Right lobe of liver (tissue), 4 donors: ENCODE data around the gene DNAJA2.

Source experiments
- POLR2A ChIP-seq: fragments of 450-650 bp; IDR thresholded peaks from one replicate; pipeline ENCODE4 v1.6.1; 2017; ENCODE audit warnings: antibody characterized with exemption, mild to moderate bottlenecking
- TF ChIP-seq, protein P1 (sequence below), 4 donors: fragments of 200-600 bp in 3 of 4; fragments of 450-650 bp in 1 of 4; IDR thresholded peaks; one replicate each; pipeline versions ENCODE4 v1.5.1 to v1.8.0; 2016 to 2022; ENCODE audit warnings: antibody characterized with exemption in 4 of 4, mild to moderate bottlenecking in 2 of 4
- donor health status: DM: no; HTN: no; CAD: no.
- donor health status: DM: no; HTN: no; CAD: no.
- donor health status: DM: no; HTN: yes; CAD: no.

DNA sequence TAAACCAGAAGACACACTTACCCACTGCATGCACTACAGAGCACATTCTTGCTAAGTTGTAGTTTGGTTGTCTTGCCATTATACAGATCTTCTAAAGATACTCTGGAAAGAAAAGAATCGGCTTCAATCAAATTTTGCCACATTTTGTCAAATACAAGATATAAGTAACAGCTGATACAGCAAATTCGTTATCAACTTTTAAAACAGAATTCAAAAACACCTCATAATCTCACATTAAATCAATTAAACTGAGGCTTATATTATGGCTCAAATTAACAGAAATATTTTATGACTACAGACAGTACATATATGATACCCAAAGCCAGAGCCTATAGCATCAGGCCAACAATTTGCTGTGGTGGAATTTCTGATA, 5.4 kb downstream of the DNAJA2 start:
- no peak for TF ChIP-seq POLR2A
- TF ChIP-seq, protein P1, sequence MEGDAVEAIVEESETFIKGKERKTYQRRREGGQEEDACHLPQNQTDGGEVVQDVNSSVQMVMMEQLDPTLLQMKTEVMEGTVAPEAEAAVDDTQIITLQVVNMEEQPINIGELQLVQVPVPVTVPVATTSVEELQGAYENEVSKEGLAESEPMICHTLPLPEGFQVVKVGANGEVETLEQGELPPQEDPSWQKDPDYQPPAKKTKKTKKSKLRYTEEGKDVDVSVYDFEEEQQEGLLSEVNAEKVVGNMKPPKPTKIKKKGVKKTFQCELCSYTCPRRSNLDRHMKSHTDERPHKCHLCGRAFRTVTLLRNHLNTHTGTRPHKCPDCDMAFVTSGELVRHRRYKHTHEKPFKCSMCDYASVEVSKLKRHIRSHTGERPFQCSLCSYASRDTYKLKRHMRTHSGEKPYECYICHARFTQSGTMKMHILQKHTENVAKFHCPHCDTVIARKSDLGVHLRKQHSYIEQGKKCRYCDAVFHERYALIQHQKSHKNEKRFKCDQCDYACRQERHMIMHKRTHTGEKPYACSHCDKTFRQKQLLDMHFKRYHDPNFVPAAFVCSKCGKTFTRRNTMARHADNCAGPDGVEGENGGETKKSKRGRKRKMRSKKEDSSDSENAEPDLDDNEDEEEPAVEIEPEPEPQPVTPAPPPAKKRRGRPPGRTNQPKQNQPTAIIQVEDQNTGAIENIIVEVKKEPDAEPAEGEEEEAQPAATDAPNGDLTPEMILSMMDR (IDR thresholded peaks at IDR 0.05) = no peak
